ACC112 (cell line): ENCODE measurements around the gene HBS1L.
"Not testable (repeated sequence)": the region's sequence is repeated elsewhere in the genome, so short reads cannot be mapped to it uniquely, and the experiment has no call there.

Experiments
- H2AFZ ChIP-seq: fragments of 200-600 bp; sonication (generic); one replicate; pipeline ENCODE4 v1.6.0; 2017; ENCODE audit warnings: antibody characterized with exemption, low read length; ENCODE audit not compliant: unreplicated experiment
- H3K27ac ChIP-seq: fragments of 200-600 bp; sonication (generic); 2 replicates; pipeline ENCODE4 v1.5.1; 2014; ENCODE audit warnings: low read depth, mild to moderate bottlenecking, antibody characterized with exemption, low read length, moderate library complexity
- H3K27me3 ChIP-seq: fragments of 200-600 bp; sonication (generic); 2 replicates; pipeline ENCODE4 v1.6.1; 2014; ENCODE audit warnings: mild to moderate bottlenecking, antibody characterized with exemption, low read length, moderate library complexity, mixed read lengths; ENCODE audit not compliant: insufficient read depth
- H3K36me3 ChIP-seq: fragments of 200-600 bp; sonication (generic); 2 replicates; pipeline ENCODE4 v1.6.1; 2016; ENCODE audit warnings: mild to moderate bottlenecking, antibody characterized with exemption, low read length, moderate library complexity, mixed read lengths; ENCODE audit not compliant: insufficient read depth
- H3K4me1 ChIP-seq: fragments of 200-600 bp; sonication (generic); one replicate; pipeline ENCODE4 v1.6.1; 2016; ENCODE audit warnings: low read length, mixed read lengths; ENCODE audit not compliant: insufficient read depth, unreplicated experiment, control insufficient read depth
- H3K4me3 ChIP-seq: fragments of 200-600 bp; sonication (generic); 2 replicates; pipeline ENCODE4 v1.5.1; 2014; ENCODE audit warnings: mild to moderate bottlenecking, low read depth, low read length
- H3K79me2 ChIP-seq: fragments of 200-600 bp; sonication (generic); one replicate; pipeline ENCODE4 v1.6.0; 2016; ENCODE audit warnings: low read length; ENCODE audit not compliant: control insufficient read depth, unreplicated experiment, insufficient read depth

Gene HBS1L

DNA sequence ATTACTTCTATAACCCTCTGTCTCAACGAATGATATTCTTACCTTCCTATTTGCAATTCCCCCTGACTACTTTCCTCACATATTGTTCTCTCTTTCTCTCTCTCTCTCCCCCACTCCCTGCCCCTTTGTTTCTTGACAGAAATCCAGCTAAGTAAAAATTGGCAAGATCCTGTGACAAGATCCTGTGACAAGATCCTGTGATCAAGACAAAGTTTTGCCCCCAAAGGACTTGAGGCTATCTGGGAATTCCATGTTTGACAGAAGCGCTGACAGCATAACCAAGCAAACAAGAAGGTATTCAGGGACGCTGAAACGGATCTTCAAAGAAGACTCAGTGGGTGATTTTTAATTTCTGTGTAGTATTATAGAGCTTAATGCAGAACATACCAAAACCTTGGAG, 5.5 kb upstream of the HBS1L start:
- Histone ChIP-seq H3K4me1 (no peaks in the 10 kb centered on the region), H3K36me3 (no peaks in the 10 kb centered on the region), H2AFZ (no peak overlapping the region), H3K4me3 (no peak overlapping the region), H3K27ac (no peak overlapping the region), H3K27me3 (no peaks in the 10 kb centered on the region), H3K79me2 (no peaks in the 10 kb centered on the region)

DNA sequence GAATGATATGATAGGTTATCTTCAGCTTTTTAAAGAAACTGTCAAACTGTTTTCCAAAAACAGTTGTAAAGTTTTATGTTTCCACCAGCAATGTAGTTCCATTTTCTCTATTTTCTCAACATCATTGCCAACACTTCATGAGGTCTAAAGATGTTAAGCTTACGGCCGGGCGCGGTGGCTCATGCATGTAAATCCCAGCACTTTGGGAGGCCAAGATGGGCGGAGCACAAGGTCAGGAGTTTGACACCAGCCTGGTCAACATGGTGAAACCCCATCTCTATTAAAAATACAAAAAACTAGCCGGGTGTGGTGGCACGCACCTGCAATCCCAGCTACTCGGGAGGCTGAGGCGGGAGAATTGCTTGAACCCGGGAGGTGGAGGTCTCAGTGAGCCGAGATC, 3.7 kb upstream of the HBS1L start:
- H3K79me2 ChIP-seq = peaks cover 13% of the 10 kb centered on the region
- not testable (repeated sequence) for H3K36me3 ChIP-seq, H2AFZ ChIP-seq, H3K27ac ChIP-seq, H3K4me1 ChIP-seq, H3K4me3 ChIP-seq, H3K27me3 ChIP-seq

DNA sequence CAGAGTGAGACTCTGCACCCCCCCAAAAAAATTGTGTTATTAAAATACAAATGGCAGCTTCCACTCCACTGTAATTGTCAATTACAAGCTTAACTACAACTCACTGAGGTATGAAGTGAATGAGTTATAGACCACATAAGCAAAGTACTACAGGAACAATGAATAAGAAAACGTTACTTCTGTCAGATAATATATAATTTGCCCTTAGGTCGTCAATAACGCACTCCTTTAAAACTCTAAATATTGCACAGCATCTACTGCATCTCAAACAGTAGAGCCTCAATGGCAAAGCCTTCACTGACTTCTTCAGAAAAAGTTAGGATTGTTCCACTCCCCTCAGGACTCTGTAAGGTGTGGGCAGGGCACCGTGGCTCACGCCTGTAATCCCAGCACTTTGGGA, 2.0 kb upstream of the HBS1L start:
- Histone ChIP-seq H2AFZ (no peak overlapping the region), H3K27me3 (no peaks in the 10 kb centered on the region), H3K79me2 (peaks cover 29% of the 10 kb centered on the region), H3K27ac (no peak overlapping the region), H3K36me3 (no peaks in the 10 kb centered on the region), H3K4me3 (no peak overlapping the region), H3K4me1 (no peaks in the 10 kb centered on the region)

DNA sequence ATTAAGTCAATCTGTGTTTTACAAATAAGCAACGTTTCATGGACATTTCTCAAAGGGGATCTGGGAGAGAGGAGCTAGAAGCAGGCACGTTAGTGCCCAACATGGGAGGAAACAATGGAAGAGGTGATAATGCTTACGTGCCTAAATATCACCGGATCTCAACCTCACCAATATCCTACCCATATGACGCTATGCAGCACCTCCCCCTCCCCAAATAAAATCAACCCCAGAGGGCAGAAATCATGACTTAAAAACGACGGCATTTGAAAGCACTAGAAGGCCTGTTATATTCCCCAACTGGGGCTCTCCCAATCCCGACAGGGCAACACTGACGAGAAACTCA, 425 bp downstream of the HBS1L start:
- Histone ChIP-seq H3K27me3 (no peaks in the 10 kb centered on the region), H3K79me2 (peaks cover 48% of the 10 kb centered on the region), H2AFZ (peak overlapping the region; percentile 94), H3K4me3 (peak overlapping the region; percentile 99), H3K4me1 (no peaks in the 10 kb centered on the region), H3K36me3 (peaks cover 5% of the 10 kb centered on the region; the same call in 1 of the 2 replicates), H3K27ac (peak overlapping the region; percentile 78)

GRCh38 chr6:135053406-135053805, 1.2 kb downstream of the HBS1L start:
- Histone ChIP-seq H3K27me3 (no peaks in the 10 kb centered on the region), H3K27ac (no peak overlapping the region), H3K36me3 (peaks cover 9% of the 10 kb centered on the region), H3K4me1 (no peaks in the 10 kb centered on the region), H3K4me3 (peak overlapping the region; percentile 99), H2AFZ (no peak overlapping the region), H3K79me2 (peaks cover 56% of the 10 kb centered on the region)

DNA sequence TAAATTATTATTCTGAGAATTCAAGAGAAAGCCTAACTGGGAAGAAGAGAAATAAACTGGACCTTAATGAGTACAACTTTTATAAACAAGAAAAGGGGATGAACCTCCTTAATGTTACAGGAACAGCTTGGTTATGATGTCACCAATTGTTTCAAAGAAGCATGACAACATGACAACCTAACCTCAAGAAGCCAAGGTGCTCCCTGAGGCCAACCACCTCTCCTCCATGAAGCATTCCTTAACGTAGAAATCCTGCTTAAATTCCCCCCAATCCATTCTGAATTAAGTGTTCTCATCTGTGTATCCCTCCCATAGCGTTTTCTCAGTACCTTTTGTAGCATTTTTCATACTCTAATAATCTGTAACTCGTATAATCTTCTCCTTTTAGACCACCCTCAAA, 1.7 kb downstream of the HBS1L start:
- peaks cover 9% of the 10 kb centered on the region for H3K36me3 ChIP-seq
- peaks cover 60% of the 10 kb centered on the region for H3K79me2 ChIP-seq
- no peaks in the 10 kb centered on the region for H3K4me1 ChIP-seq
- H2AFZ ChIP-seq = no peak overlapping the region
- H3K27me3 ChIP-seq = no peaks in the 10 kb centered on the region
- peak overlapping the region; percentile 99 for H3K4me3 ChIP-seq
- H3K27ac ChIP-seq = no peak overlapping the region

- Histone ChIP-seq H3K36me3 (peaks cover 9% of the 10 kb centered on the region), H3K27me3 (no peaks in the 10 kb centered on the region), H3K4me1 (peaks cover 11% of the 10 kb centered on the region), H3K4me3 (no peak overlapping the region), H3K79me2 (peaks cover 91% of the 10 kb centered on the region), H2AFZ (no peak overlapping the region), H3K27ac (no peak overlapping the region)
Observed at GRCh38 chr6:135048915-135049314, 5.7 kb downstream of the HBS1L start.

GRCh38 chr6:135047336-135047735, 7.3 kb downstream of the HBS1L start:
- Histone ChIP-seq H3K79me2 (peaks cover 88% of the 10 kb centered on the region), H3K36me3 (peaks cover 9% of the 10 kb centered on the region), H3K4me1 (peaks cover 12% of the 10 kb centered on the region), H3K27ac (no peak overlapping the region), H3K27me3 (no peaks in the 10 kb centered on the region), H3K4me3 (no peak overlapping the region), H2AFZ (no peak overlapping the region)

DNA sequence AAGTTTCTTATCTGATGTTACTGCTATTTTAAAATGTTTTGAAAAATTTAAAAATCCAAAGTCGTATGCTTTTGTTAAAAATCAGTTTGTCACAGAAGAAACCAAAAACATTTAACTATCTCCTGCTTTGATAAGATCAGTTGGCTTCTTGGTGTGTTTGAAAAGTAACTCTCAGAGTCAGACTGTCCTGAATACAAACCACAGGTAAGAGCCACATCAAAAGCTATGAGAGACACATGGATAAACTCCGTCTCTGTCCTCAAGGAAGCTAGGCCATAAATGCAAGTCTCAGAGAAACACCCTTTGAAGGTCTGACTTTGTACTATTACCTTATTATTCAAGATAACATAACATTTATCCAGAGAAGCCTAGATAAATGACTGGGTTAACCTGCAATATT, 7.7 kb downstream of the HBS1L start:
- H3K27ac ChIP-seq = no peak overlapping the region
- H3K4me1 ChIP-seq = peaks cover 12% of the 10 kb centered on the region
- peaks cover 88% of the 10 kb centered on the region for H3K79me2 ChIP-seq
- H2AFZ ChIP-seq = no peak overlapping the region
- H3K36me3 ChIP-seq = peaks cover 9% of the 10 kb centered on the region
- H3K27me3 ChIP-seq = no peaks in the 10 kb centered on the region
- H3K4me3 ChIP-seq = no peak overlapping the region

- H3K36me3 ChIP-seq = peaks cover 9% of the 10 kb centered on the region
- H2AFZ ChIP-seq = no peak overlapping the region
- H3K27ac ChIP-seq = no peak overlapping the region
- peaks cover 76% of the 10 kb centered on the region for H3K79me2 ChIP-seq
- H3K27me3 ChIP-seq = no peaks in the 10 kb centered on the region
- peaks cover 12% of the 10 kb centered on the region for H3K4me1 ChIP-seq
- H3K4me3 ChIP-seq = no peak overlapping the region
Observed at GRCh38 chr6:135044639-135045038, 10.0 kb downstream of the HBS1L start.

- H3K4me1 ChIP-seq = peaks cover 12% of the 10 kb centered on the region
- no peak overlapping the region for H3K27ac ChIP-seq
- no peaks in the 10 kb centered on the region for H3K27me3 ChIP-seq
- peaks cover 75% of the 10 kb centered on the region for H3K79me2 ChIP-seq
- H3K36me3 ChIP-seq = peaks cover 10% of the 10 kb centered on the region
- H2AFZ ChIP-seq = no peak overlapping the region
- H3K4me3 ChIP-seq = no peak overlapping the region
Observed at GRCh38 chr6:135043846-135044245, 10.8 kb downstream of the HBS1L start.
